HepG2 (cell line): Measurements from ENCODE around the gene MLN. TPM values are rescaled to one million over a fixed set of nuclear protein-coding genes. Genes with fewer than 3 reads are reported as not detected.

ENCODE experiments used
- CBX5 ChIP-seq: sonication (generic); formaldehyde crosslinking; IDR thresholded peaks from 2 replicates; pipeline ENCODE4 v1.4.0; 2020; ENCODE audit warnings: missing genetic modification reagents, borderline replicate concordance
- ERF ChIP-seq: IDR thresholded peaks from 2 replicates; pipeline ENCODE4 v1.6.1; 2018; ENCODE audit warnings: missing biosample characterization, missing genetic modification reagents
- FOXO4 ChIP-seq: sonication (generic); formaldehyde crosslinking; conservative IDR thresholded peaks from 2 replicates; pipeline ENCODE4 v1.8.1; 2023; ENCODE audit warnings: missing genetic modification reagents
- GATAD2A ChIP-seq: IDR thresholded peaks from 2 replicates; pipeline ENCODE4 v1.6.1; 2016
- HMG20A ChIP-seq: IDR thresholded peaks from 2 replicates; pipeline ENCODE4 v1.6.1; 2016; ENCODE audit warnings: borderline replicate concordance
- HOMEZ ChIP-seq: IDR thresholded peaks from 2 replicates; pipeline ENCODE4 v1.6.1; 2016; ENCODE audit warnings: low read depth
- KAT7 ChIP-seq: IDR thresholded peaks from 2 replicates; pipeline ENCODE4 v1.6.1; 2018; ENCODE audit warnings: borderline replicate concordance, missing compliant biosample characterization
- POLR2G ChIP-seq: fragments of 200-400 bp; formaldehyde crosslinking; IDR thresholded peaks from 2 replicates; pipeline ENCODE4 v1.6.1; 2018; ENCODE audit warnings: mild to moderate bottlenecking, low read depth, low read length, moderate library complexity
- SNAPC5 ChIP-seq: sonication (generic); formaldehyde crosslinking; IDR thresholded peaks from 2 replicates; pipeline ENCODE4 v1.8.1; 2023; ENCODE audit warnings: mild to moderate bottlenecking, missing genetic modification reagents, borderline replicate concordance
- SRY ChIP-seq: sonication (generic); formaldehyde crosslinking; IDR thresholded peaks from 2 replicates; pipeline ENCODE4 v1.8.0; 2022; ENCODE audit warnings: mild to moderate bottlenecking, missing genetic modification reagents
- TEF ChIP-seq: sonication (generic); formaldehyde crosslinking; IDR thresholded peaks from 2 replicates; pipeline ENCODE4 v1.5.0; 2020; ENCODE audit warnings: missing genetic modification reagents
- XRCC5 ChIP-seq: fragments of 200-400 bp; formaldehyde crosslinking; optimal IDR thresholded peaks from 2 replicates; pipeline ENCODE3; 2017; ENCODE audit warnings: mild to moderate bottlenecking, low read length
- ZBTB3 ChIP-seq: sonication (generic); formaldehyde crosslinking; IDR thresholded peaks from 2 replicates; pipeline ENCODE4 v1.4.0; 2020; ENCODE audit warnings: low read depth, mild to moderate bottlenecking, moderate library complexity, missing genetic modification reagents, borderline replicate concordance
- ZNF121 ChIP-seq: sonication (generic); formaldehyde crosslinking; IDR thresholded peaks from 2 replicates; pipeline ENCODE4 v1.5.0; 2020; ENCODE audit warnings: mild to moderate bottlenecking, missing genetic modification reagents
- ZNF143 ChIP-seq: sonication (generic); formaldehyde crosslinking; IDR thresholded peaks from 2 replicates; pipeline ENCODE4 v1.4.0; 2020; ENCODE audit warnings: missing genetic modification reagents
- ZNF18 ChIP-seq: sonication (generic); formaldehyde crosslinking; IDR thresholded peaks from 2 replicates; pipeline ENCODE4 v1.8.0; 2022; ENCODE audit warnings: mild to moderate bottlenecking, missing genetic modification reagents; ENCODE audit not compliant: insufficient replicate concordance
- ZNF280B ChIP-seq: sonication (generic); formaldehyde crosslinking; IDR thresholded peaks from 2 replicates; pipeline ENCODE4 v1.5.0; 2020; ENCODE audit warnings: missing genetic modification reagents, mild to moderate bottlenecking, borderline replicate concordance
- ZNF335 ChIP-seq: sonication (generic); formaldehyde crosslinking; IDR thresholded peaks from 2 replicates; pipeline ENCODE4 v1.4.0; 2020; ENCODE audit warnings: missing genetic modification reagents
- ZNF589 ChIP-seq: sonication (generic); formaldehyde crosslinking; conservative IDR thresholded peaks from 2 replicates; pipeline ENCODE4 v1.8.0; 2022; ENCODE audit warnings: mild to moderate bottlenecking, moderate library complexity, missing genetic modification reagents
- ZNF792 ChIP-seq: IDR thresholded peaks from 2 replicates; pipeline ENCODE4 v1.6.1; 2016
- ZNF839 ChIP-seq: sonication (generic); formaldehyde crosslinking; IDR thresholded peaks from 2 replicates; pipeline ENCODE4 v1.4.0; 2020; ENCODE audit warnings: missing genetic modification reagents, mild to moderate bottlenecking, borderline replicate concordance
- ZSCAN21 ChIP-seq: sonication (generic); formaldehyde crosslinking; IDR thresholded peaks from 2 replicates; pipeline ENCODE4 v1.8.0; 2022; ENCODE audit warnings: mild to moderate bottlenecking, missing genetic modification reagents, moderate library complexity, borderline replicate concordance
- polyA plus RNA-seq, 8 experiments: library from polyadenylated mRNA; depleted of rRNA in 3 of 8; stranded (reverse) in 7 of 8; unstranded in 1 of 8; fragments of >200 nt; fragmentation: Illumina TruSeq in 4 of 8; extraction: Trizol in 4 of 8; gene quantifications; 2 replicates each; pipeline versions ENCODE4 v1.2.1 to v1.2.3, GENCODE V29; 2011 to 2016; ENCODE audit warnings: low read depth in 4 of 8, missing spikeins in 1 of 8, mixed read lengths in 1 of 8; ENCODE audit not compliant: insufficient read depth in 1 of 8
- total RNA-seq, 5 experiments: library from RNA; depleted of rRNA; stranded (reverse); fragments of >200 nt; fragmentation: Illumina TruSeq; extraction: Trizol; gene quantifications; 2 replicates each; pipeline ENCODE4 v1.2.3, GENCODE V29; 2016; ENCODE audit warnings: low read depth in 1 of 5

The MLN gene
- total and polyA plus RNA-seq, 2 of the 13 experiments (the other 11 are each of a cell fraction or from before 2014, with no cell fraction given) = not detected

DNA sequence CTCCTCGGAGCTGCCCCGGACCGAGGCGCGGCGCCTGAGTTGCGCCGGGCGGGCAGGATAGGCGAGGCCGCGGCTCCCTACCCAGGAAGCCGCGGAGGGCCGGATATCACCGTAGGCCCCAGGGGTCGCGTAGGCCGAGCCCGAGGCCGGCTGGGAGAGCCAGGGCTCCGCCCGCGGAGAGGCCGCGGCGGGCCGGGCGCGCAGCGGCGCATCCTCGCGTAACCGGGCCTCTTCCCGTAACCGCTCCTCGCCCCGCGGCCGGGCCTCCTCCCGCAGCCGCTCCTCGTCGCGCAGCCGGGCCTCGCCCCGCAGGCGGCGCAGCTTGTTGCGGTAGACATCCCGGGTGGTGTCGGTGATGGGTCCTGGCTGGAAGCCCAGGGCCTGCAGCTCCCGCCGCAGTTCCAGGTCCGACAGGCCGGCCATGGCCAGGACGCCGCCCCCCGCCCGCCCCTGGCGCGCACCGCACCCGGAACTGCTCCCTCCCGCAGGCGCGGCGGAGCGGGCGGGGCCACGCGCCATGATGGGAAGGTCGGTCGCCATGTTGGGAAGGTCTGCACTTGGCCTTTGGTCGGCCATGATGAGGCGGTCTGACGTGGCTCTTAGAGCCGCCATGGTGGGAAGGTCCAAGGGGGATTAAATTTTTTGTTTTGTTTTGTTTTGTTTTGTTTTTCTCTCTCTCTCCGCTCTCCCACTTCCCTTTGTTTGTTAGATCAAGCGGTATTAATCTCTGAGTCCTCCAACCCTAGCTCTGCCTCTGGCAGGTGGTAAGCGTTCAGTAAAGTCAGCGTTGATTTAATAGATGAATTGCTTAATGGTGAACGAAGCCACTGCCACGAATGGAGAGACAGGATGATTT is 14.9 kb downstream of the MLN start, which contains the start of gene LEMD2 (continued):
- TF ChIP-seq ZNF280B (CRISPR knock-in tag) = no peak; the same call in 1 of the 2 replicates
- TF ChIP-seq ZNF143 (CRISPR knock-in tag) = peak; percentile 62; the same call in 1 of the 2 replicates
- no peak for TF ChIP-seq ZNF839 (CRISPR knock-in tag)
- TF ChIP-seq HOMEZ (CRISPR knock-in tag) = peak; percentile 64; the same call in 1 of the 2 replicates
- no peak for TF ChIP-seq FOXO4 (CRISPR knock-in tag)
- TF ChIP-seq GATAD2A (CRISPR knock-in tag) = peak; percentile 67
- peak; percentile 93 for TF ChIP-seq ZNF335
- TF ChIP-seq HMG20A (CRISPR knock-in tag) = no peak
- TF ChIP-seq ZNF792 = peak; percentile 85
- peak; percentile 82; the same call in 1 of the 2 replicates for TF ChIP-seq SNAPC5 (CRISPR knock-in tag)
- peak; percentile 97 for TF ChIP-seq XRCC5
- peak; percentile 48; the same call in 1 of the 2 replicates for TF ChIP-seq ZBTB3 (CRISPR knock-in tag)
- TF ChIP-seq ERF (CRISPR knock-in tag) = peak; percentile 95
- 0 out of 2 replicates have a peak, but pooled peaks have one; percentile 67 for TF ChIP-seq ZNF589 (CRISPR knock-in tag)
- peak; percentile 89 for TF ChIP-seq KAT7 (CRISPR knock-in tag)
- peak; percentile 76 for TF ChIP-seq TEF (CRISPR knock-in tag)
- TF ChIP-seq POLR2G = peak; percentile 80
- peak; percentile 80 for TF ChIP-seq ZNF18 (CRISPR knock-in tag)
- TF ChIP-seq ZNF121 = peak; percentile 33; the same call in 1 of the 2 replicates
- peak; percentile 86; the same call in 1 of the 2 replicates for TF ChIP-seq CBX5 (CRISPR knock-in tag)
- TF ChIP-seq ZSCAN21 (CRISPR knock-in tag) = peak; percentile 94; the same call in 1 of the 2 replicates
- TF ChIP-seq SRY = peak; percentile 98
